ENCODE results near the gene CC2D1A.

CC2D1A gene

DNA sequence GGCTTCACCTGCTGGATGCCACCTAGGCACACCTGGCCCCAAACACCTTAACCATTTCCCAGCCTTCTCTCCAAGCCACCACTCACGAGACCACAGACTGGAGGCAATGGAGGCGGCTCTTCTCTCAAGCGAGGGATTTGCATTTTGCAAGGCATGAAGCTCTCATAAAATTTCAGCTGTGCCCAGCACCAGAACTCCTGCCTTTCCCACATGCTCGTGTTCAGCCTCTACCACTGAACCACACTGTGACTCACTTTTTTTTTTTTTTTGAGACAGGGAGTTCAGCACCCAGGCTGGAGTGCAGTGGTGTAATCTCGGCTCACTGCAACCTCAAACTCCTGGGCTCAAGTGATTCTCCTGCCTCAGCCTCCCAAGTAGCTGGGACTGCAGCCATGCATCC, 18.5 kb upstream of the CC2D1A start:
- H3K4me3 ChIP-seq (ENCODE audit: low read depth, low read length) = no peak overlapping the region
- DNase-seq (ENCODE audit: low read depth) = no peak
- TF ChIP-seq CTCF (IDR thresholded peaks at IDR 0.05; ENCODE audit: insufficient read depth, low read depth, low read length, missing control alignments) = no peak

- H3K4me3 ChIP-seq (ENCODE audit: low read depth, low read length) = no peak overlapping the region
- no peak for DNase-seq (ENCODE audit: low read depth)
Measured at GRCh38 chr19:13888281-13888680, 17.7 kb upstream of the CC2D1A start.

GRCh38 chr19:13890136-13890535, 15.9 kb upstream of the CC2D1A start:
- no peak overlapping the region for H3K4me3 ChIP-seq (ENCODE audit: low read depth, low read length)
- no peak for DNase-seq (ENCODE audit: low read depth)
- TF ChIP-seq CTCF (IDR thresholded peaks at IDR 0.05; ENCODE audit: insufficient read depth, low read depth, low read length, missing control alignments) = no peak

More at GRCh38 chr19:13888281-13888680, 17.7 kb upstream of the CC2D1A start:
- TF ChIP-seq CTCF (IDR thresholded peaks at IDR 0.05; ENCODE audit: insufficient read depth, low read depth, low read length, missing control alignments) = no peak

- H3K4me3 ChIP-seq (ENCODE audit: low read depth, low read length) = no peak overlapping the region
- no peak for DNase-seq (ENCODE audit: low read depth)
- TF ChIP-seq CTCF (IDR thresholded peaks at IDR 0.05; ENCODE audit: insufficient read depth, low read depth, low read length, missing control alignments) = no peak
Measured at GRCh38 chr19:13892870-13893269, 13.1 kb upstream of the CC2D1A start.

- H3K4me3 ChIP-seq (ENCODE audit: low read depth, low read length) = no peak overlapping the region
- no peak for DNase-seq (ENCODE audit: low read depth)
- TF ChIP-seq CTCF (IDR thresholded peaks at IDR 0.05; ENCODE audit: insufficient read depth, low read depth, low read length, missing control alignments) = no peak
Measured at GRCh38 chr19:13894552-13894951, 11.4 kb upstream of the CC2D1A start.

DNA sequence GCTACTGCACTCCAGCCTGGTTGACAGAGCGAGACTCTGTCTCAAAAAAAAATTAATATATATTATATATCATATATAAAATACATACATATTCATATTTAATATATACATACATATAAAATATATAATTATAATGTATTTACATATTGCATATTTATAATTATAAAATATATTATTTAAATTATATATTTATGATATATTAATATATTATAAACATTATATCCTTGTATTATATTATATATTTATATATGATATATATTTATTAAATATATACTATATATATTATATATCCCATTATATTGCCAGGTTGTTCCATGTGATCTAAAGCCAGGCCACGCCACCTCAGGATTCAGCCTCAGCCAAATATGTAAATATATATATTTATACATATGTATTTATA, 9.8 kb upstream of the CC2D1A start:
- no peak overlapping the region for H3K4me3 ChIP-seq (ENCODE audit: low read depth, low read length)
- DNase-seq (ENCODE audit: low read depth) = no peak
- TF ChIP-seq CTCF (IDR thresholded peaks at IDR 0.05; ENCODE audit: insufficient read depth, low read depth, low read length, missing control alignments) = no peak

- DNase-seq (ENCODE audit: low read depth) = no peak
- H3K4me3 ChIP-seq (ENCODE audit: low read depth, low read length) = no peak overlapping the region
- TF ChIP-seq CTCF (IDR thresholded peaks at IDR 0.05; ENCODE audit: insufficient read depth, low read depth, low read length, missing control alignments) = no peak
Measured at GRCh38 chr19:13899393-13899792, 6.6 kb upstream of the CC2D1A start.

Data from GM12865 (cell line).